ENCODE measurements around the gene CNTNAP2.
A peak's percentile ranks its signal among the peaks of the same experiment; 100 is the strongest.

Gene CNTNAP2

GRCh38 chr7:146655928-146656797 is 539.6 kb downstream of the CNTNAP2 start:
- CTCF ChIA-PET = interaction anchor here (1.2 kb wide), 1 partner anchor 527 kb away, joined by 3 read pairs; no protein-coding TSS in a partner anchor
- peak; percentile 70 for DNase-seq (ENCODE audit: extremely low spot score)
- TF ChIP-seq ELF4 (IDR thresholded peaks at IDR 0.05) (no peak), NFRKB (IDR thresholded peaks at IDR 0.05) (no peak), FOXA1 (IDR thresholded peaks at IDR 0.05) (peak; percentile 38; the same call in 1 of the 2 replicates), ARNT (IDR thresholded peaks at IDR 0.05) (peak; percentile 100), BHLHE40 (IDR thresholded peaks at IDR 0.05; ENCODE audit: borderline replicate concordance) (0 out of 2 replicates have a peak, but pooled peaks have one; percentile 24), TARDBP (IDR thresholded peaks at IDR 0.05) (0 out of 2 replicates have a peak, but pooled peaks have one; percentile 18), FOXK2 (IDR thresholded peaks at IDR 0.05) (peak; percentile 33; the same call in 1 of the 2 replicates), FOXM1 (IDR thresholded peaks at IDR 0.05; ENCODE audit: borderline replicate concordance) (no peak), HDGF (IDR thresholded peaks at IDR 0.05; ENCODE audit: borderline replicate concordance) (no peak), PKNOX1 (IDR thresholded peaks at IDR 0.05) (peak; percentile 97), SP1 (IDR thresholded peaks at IDR 0.05) (no peak), SUZ12 (IDR thresholded peaks at IDR 0.05) (no peak), LEF1 (IDR thresholded peaks at IDR 0.05; ENCODE audit: borderline replicate concordance) (peak; percentile 77; the same call in 1 of the 2 replicates), CTBP1 (IDR thresholded peaks at IDR 0.05; ENCODE audit: borderline replicate concordance) (peak; percentile 100), L3MBTL2 (conservative IDR thresholded peaks at IDR 0.05) (no peak), ZNF384 (IDR thresholded peaks at IDR 0.05) (peak; percentile 62; the same call in 1 of the 2 replicates)
- POLR2A ChIA-PET = no interaction called here

- CTCF ChIA-PET = interaction anchor here (1.2 kb wide), 1 partner anchor 528 kb away, joined by 3 read pairs; no protein-coding TSS in a partner anchor
- DNase-seq (ENCODE audit: extremely low spot score) = no peak
- no peak for TF ChIP-seq SUZ12 (IDR thresholded peaks at IDR 0.05)
- TF ChIP-seq PKNOX1 (IDR thresholded peaks at IDR 0.05) = 0 out of 2 replicates have a peak, but pooled peaks have one; percentile 16
- TF ChIP-seq ELF4 (IDR thresholded peaks at IDR 0.05) = no peak
- POLR2A ChIA-PET = no interaction called here
Observed at GRCh38 chr7:146656988-146657387, 540.4 kb downstream of the CNTNAP2 start.

- no peak for DNase-seq (ENCODE audit: extremely low spot score)
- POLR2A ChIA-PET = no interaction called here
- CTCF ChIA-PET = interaction anchor here (0.6 kb wide), 1 partner anchor 368 kb away, joined by 5 read pairs; no protein-coding TSS in a partner anchor
- no peak for TF ChIP-seq SUZ12 (IDR thresholded peaks at IDR 0.05)
- TF ChIP-seq ZNF384 (IDR thresholded peaks at IDR 0.05) = no peak
- TF ChIP-seq FOXK2 (IDR thresholded peaks at IDR 0.05) = no peak
- no peak for TF ChIP-seq ELF4 (IDR thresholded peaks at IDR 0.05)
- no peak for TF ChIP-seq NFRKB (IDR thresholded peaks at IDR 0.05)
- TF ChIP-seq HDGF (IDR thresholded peaks at IDR 0.05; ENCODE audit: borderline replicate concordance) = no peak
- no peak for TF ChIP-seq CTBP1 (IDR thresholded peaks at IDR 0.05; ENCODE audit: borderline replicate concordance)
- no peak for TF ChIP-seq TARDBP (IDR thresholded peaks at IDR 0.05)
- no peak for TF ChIP-seq BHLHE40 (IDR thresholded peaks at IDR 0.05; ENCODE audit: borderline replicate concordance)
- no peak for TF ChIP-seq L3MBTL2 (conservative IDR thresholded peaks at IDR 0.05)
Observed at GRCh38 chr7:146658604-146659003, 542.0 kb downstream of the CNTNAP2 start.

GRCh38 chr7:146659732-146660131 is 543.1 kb downstream of the CNTNAP2 start:
- POLR2A ChIA-PET = no interaction called here

GRCh38 chr7:146660839-146661238 is 544.2 kb downstream of the CNTNAP2 start:
- TF ChIP-seq FOXA1 (IDR thresholded peaks at IDR 0.05) (no peak), FOXM1 (IDR thresholded peaks at IDR 0.05; ENCODE audit: borderline replicate concordance) (no peak), SP1 (IDR thresholded peaks at IDR 0.05) (no peak), ARNT (IDR thresholded peaks at IDR 0.05) (no peak), BHLHE40 (IDR thresholded peaks at IDR 0.05; ENCODE audit: borderline replicate concordance) (no peak), CTBP1 (IDR thresholded peaks at IDR 0.05; ENCODE audit: borderline replicate concordance) (no peak), L3MBTL2 (conservative IDR thresholded peaks at IDR 0.05) (no peak), ELF4 (IDR thresholded peaks at IDR 0.05) (no peak), HDGF (IDR thresholded peaks at IDR 0.05; ENCODE audit: borderline replicate concordance) (no peak), FOXK2 (IDR thresholded peaks at IDR 0.05) (no peak), TARDBP (IDR thresholded peaks at IDR 0.05) (no peak), NFRKB (IDR thresholded peaks at IDR 0.05) (no peak), LEF1 (IDR thresholded peaks at IDR 0.05; ENCODE audit: borderline replicate concordance) (no peak)
- ChIA-PET POLR2A (no interaction called here), CTCF (no interaction called here)
- DNase-seq (ENCODE audit: extremely low spot score) = no peak

More at GRCh38 chr7:146659732-146660131, 543.1 kb downstream of the CNTNAP2 start:
- CTCF ChIA-PET = no interaction called here
- no peak for TF ChIP-seq HDGF (IDR thresholded peaks at IDR 0.05; ENCODE audit: borderline replicate concordance)
- no peak for TF ChIP-seq L3MBTL2 (conservative IDR thresholded peaks at IDR 0.05)
- no peak for TF ChIP-seq BHLHE40 (IDR thresholded peaks at IDR 0.05; ENCODE audit: borderline replicate concordance)
- TF ChIP-seq ZNF384 (IDR thresholded peaks at IDR 0.05) = no peak
- no peak for TF ChIP-seq ELF4 (IDR thresholded peaks at IDR 0.05)
- no peak for DNase-seq (ENCODE audit: extremely low spot score)

GRCh38 chr7:146661435-146661834 is 544.8 kb downstream of the CNTNAP2 start:
- TF ChIP-seq ARNT (IDR thresholded peaks at IDR 0.05) (no peak), TARDBP (IDR thresholded peaks at IDR 0.05) (no peak), SP1 (IDR thresholded peaks at IDR 0.05) (no peak), LEF1 (IDR thresholded peaks at IDR 0.05; ENCODE audit: borderline replicate concordance) (no peak), CTBP1 (IDR thresholded peaks at IDR 0.05; ENCODE audit: borderline replicate concordance) (0 out of 2 replicates have a peak, but pooled peaks have one; percentile 60), SUZ12 (IDR thresholded peaks at IDR 0.05) (no peak), L3MBTL2 (conservative IDR thresholded peaks at IDR 0.05) (no peak), ZNF384 (IDR thresholded peaks at IDR 0.05) (peak; percentile 81), ELF4 (IDR thresholded peaks at IDR 0.05) (no peak), HDGF (IDR thresholded peaks at IDR 0.05; ENCODE audit: borderline replicate concordance) (no peak), FOXK2 (IDR thresholded peaks at IDR 0.05) (no peak), FOXA1 (IDR thresholded peaks at IDR 0.05) (no peak), FOXM1 (IDR thresholded peaks at IDR 0.05; ENCODE audit: borderline replicate concordance) (no peak), BHLHE40 (IDR thresholded peaks at IDR 0.05; ENCODE audit: borderline replicate concordance) (no peak), PKNOX1 (IDR thresholded peaks at IDR 0.05) (0 out of 2 replicates have a peak, but pooled peaks have one; percentile 29), NFRKB (IDR thresholded peaks at IDR 0.05) (no peak)
- ChIA-PET POLR2A (no interaction called here), CTCF (no interaction called here)
- DNase-seq (ENCODE audit: extremely low spot score) = no peak
